Measurements from ENCODE around the gene PRKD1.

GRCh38 chr14:29940482-29940881 is 12.8 kb upstream of the PRKD1 start:
- TF ChIP-seq POLR2A (IDR thresholded peaks at IDR 0.05), result no peak
- TF ChIP-seq CTCF (IDR thresholded peaks at IDR 0.05), result no peak
- no peak for TF ChIP-seq POLR2AphosphoS5 (IDR thresholded peaks at IDR 0.05; ENCODE audit: insufficient read depth in 1 of 2, low read depth in 1 of 2)
